Keratinocyte (primary cell): ENCODE data around the gene TSPAN16. TPM values are rescaled to one million over a fixed set of nuclear protein-coding genes. Genes with fewer than 3 reads are reported as not detected.

Source experiments
- DNase-seq: peaks from one replicate; pipeline ENCODE4 v3.0.0-alpha.2; 2011; ENCODE audit warnings: low read depth, missing footprints, low spot score
- FAIRE-seq: peaks from 2 replicates; lab custom pipeline; 2011; peaks lifted over from hg19 to GRCh38; lab: Jason Lieb, UNC
- H2AFZ ChIP-seq: 2 replicates; pipeline ENCODE4 v1.6.0; 2012; ENCODE audit warnings: low read length, control low read depth, inconsistent platforms; ENCODE audit not compliant: control insufficient read depth
- H3K27ac ChIP-seq: 2 replicates; pipeline ENCODE4 v1.5.1; 2011; ENCODE audit warnings: low read length; ENCODE audit not compliant: control insufficient read depth, insufficient read depth
- H3K27me3 ChIP-seq: 3 replicates; pipeline ENCODE4 v1.6.0; 2011; ENCODE audit warnings: low read length; ENCODE audit not compliant: control insufficient read depth, insufficient read depth; ENCODE audit errors: extremely low read depth
- H3K36me3 ChIP-seq, 2 experiments: 2 replicates in 1 of 2; 3 replicates in 1 of 2; pipeline ENCODE4 v1.5.1; 2011; ENCODE audit warnings: low read length in 2 of 2, mild to moderate bottlenecking in 1 of 2; ENCODE audit not compliant: control insufficient read depth in 2 of 2, insufficient read depth in 2 of 2; ENCODE audit errors: extremely low read depth in 1 of 2
- H3K4me1 ChIP-seq: 3 replicates; pipeline ENCODE4 v1.5.1; 2011; ENCODE audit warnings: low read length; ENCODE audit not compliant: control insufficient read depth, insufficient read depth; ENCODE audit errors: extremely low read depth
- H3K4me2 ChIP-seq: 3 replicates; pipeline ENCODE4 v1.6.0; 2011; ENCODE audit warnings: low read depth, low read length; ENCODE audit not compliant: control insufficient read depth, insufficient read depth; ENCODE audit errors: extremely low read depth
- H3K4me3 ChIP-seq, 3 experiments: fragments of 200-600 bp in 1 of 3; sonication (generic) in 1 of 3; 2 replicates in 2 of 3; 3 replicates in 1 of 3; pipeline ENCODE4 v1.5.1; 2011 to 2016; ENCODE audit warnings: low read length in 3 of 3, mild to moderate bottlenecking in 3 of 3, control low read depth in 2 of 3, inconsistent platforms in 1 of 3, low read depth in 1 of 3, mixed read lengths in 1 of 3, mixed run types in 1 of 3, moderate library complexity in 1 of 3; ENCODE audit not compliant: control insufficient read depth in 2 of 3, insufficient read depth in 2 of 3; ENCODE audit errors: extremely low read depth in 1 of 3
- H3K79me2 ChIP-seq: 2 replicates; pipeline ENCODE4 v1.6.0; 2012; ENCODE audit warnings: low read length; ENCODE audit not compliant: control insufficient read depth, insufficient read depth
- H3K9ac ChIP-seq: 3 replicates; pipeline ENCODE4 v1.6.0; 2011; ENCODE audit warnings: low read length; ENCODE audit not compliant: control insufficient read depth, insufficient read depth; ENCODE audit errors: extremely low read depth
- H3K9me1 ChIP-seq: 3 replicates; pipeline ENCODE4 v1.6.0; 2011; ENCODE audit warnings: low read length; ENCODE audit not compliant: control insufficient read depth, insufficient read depth; ENCODE audit errors: extremely low read depth
- H3K9me3 ChIP-seq: 2 replicates; pipeline ENCODE4 v1.5.1; 2012; ENCODE audit warnings: low read depth, low read length; ENCODE audit not compliant: control insufficient read depth
- H4K20me1 ChIP-seq: 3 replicates; pipeline ENCODE4 v1.6.0; 2011; ENCODE audit warnings: low read length; ENCODE audit not compliant: control insufficient read depth, insufficient read depth; ENCODE audit errors: extremely low read depth
- EZH2 ChIP-seq: IDR thresholded peaks from one replicate; pipeline ENCODE4 v1.6.1; 2012; ENCODE audit warnings: inconsistent platforms, mild to moderate bottlenecking, low read length, moderate library complexity
- dilution Hi-C: fragments of 300-500 bp; cut with MboI; formaldehyde crosslinking; loops from one replicate; pipeline ENCODE4 v1.7.0; 2020; ENCODE audit warnings: low sequenced_read_pairs; ENCODE audit not compliant: extremely low pct_ligation_motif_present
- polyA plus RNA-seq, 5 experiments: library from polyadenylated mRNA; depleted of rRNA in 3 of 5; stranded (reverse) in 3 of 5; stranded (forward) in 1 of 5; unstranded in 1 of 5; fragments of >200 nt; gene quantifications; 1 replicate in 1 of 5; 2 replicates in 3 of 5; 3 replicates in 1 of 5; pipeline versions ENCODE4 v1.2.1 to v1.2.3, GENCODE V29; 2011 to 2012; ENCODE audit warnings: missing spikeins in 2 of 5, low read depth in 1 of 5, low replicate concordance in 1 of 5
- TF ChIP-seq, protein P1 (sequence below), 3 experiments: IDR thresholded peaks in 1 of 3; conservative IDR thresholded peaks in 1 of 3; optimal IDR thresholded peaks in 1 of 3; 2 replicates in 2 of 3; 3 replicates in 1 of 3; pipeline versions ENCODE3 to v1.5.1; 2011; ENCODE audit warnings: low read length in 3 of 3, mild to moderate bottlenecking in 3 of 3, moderate library complexity in 2 of 3, control low read depth in 1 of 3, inconsistent platforms in 1 of 3; ENCODE audit not compliant: insufficient read depth in 2 of 3; ENCODE audit errors: extremely low read depth in 1 of 3

Gene TSPAN16
- polyA plus RNA-seq, 1 donor (not counting 4 experiments of a cell fraction or from before 2014, with no cell fraction given), result not detected

DNA sequence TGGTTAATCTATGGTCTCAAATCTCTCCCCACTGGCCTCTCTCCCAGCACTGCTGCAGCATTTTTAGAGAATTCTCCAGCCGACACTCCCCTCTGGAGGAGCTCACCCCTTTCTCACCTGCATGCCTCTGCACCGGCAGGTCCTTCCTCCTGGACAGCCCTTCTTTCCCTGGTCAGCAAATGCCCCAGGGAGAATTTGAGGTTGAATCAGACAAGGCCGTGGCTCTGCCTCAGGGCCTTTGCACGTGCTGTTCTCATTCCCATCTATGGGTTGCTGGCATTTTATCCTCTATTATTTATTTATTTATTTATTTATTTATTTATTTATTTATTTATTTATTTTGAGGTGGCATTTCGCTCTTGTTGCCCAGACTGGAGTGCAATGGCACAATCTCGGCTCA lies 32.2 kb upstream of the TSPAN16 start:
- Histone ChIP-seq H3K27ac (no peak overlapping the region), H4K20me1 (no peaks in the 10 kb centered on the region), H3K9ac (no peak overlapping the region), H3K27me3 (no peaks in the 10 kb centered on the region), H3K9me3 (no peaks in the 10 kb centered on the region), H3K4me3 (no peak overlapping the region), H3K36me3 (no peaks in the 10 kb centered on the region), H3K4me2 (no peak overlapping the region), H3K4me1 (peaks cover 22% of the 10 kb centered on the region), H3K79me2 (no peaks in the 10 kb centered on the region), H3K9me1 (no peaks in the 10 kb centered on the region), H2AFZ (no peak overlapping the region)
- no peak for FAIRE-seq
- dilution Hi-C loops, result no loop called here
- TF ChIP-seq, protein P1, sequence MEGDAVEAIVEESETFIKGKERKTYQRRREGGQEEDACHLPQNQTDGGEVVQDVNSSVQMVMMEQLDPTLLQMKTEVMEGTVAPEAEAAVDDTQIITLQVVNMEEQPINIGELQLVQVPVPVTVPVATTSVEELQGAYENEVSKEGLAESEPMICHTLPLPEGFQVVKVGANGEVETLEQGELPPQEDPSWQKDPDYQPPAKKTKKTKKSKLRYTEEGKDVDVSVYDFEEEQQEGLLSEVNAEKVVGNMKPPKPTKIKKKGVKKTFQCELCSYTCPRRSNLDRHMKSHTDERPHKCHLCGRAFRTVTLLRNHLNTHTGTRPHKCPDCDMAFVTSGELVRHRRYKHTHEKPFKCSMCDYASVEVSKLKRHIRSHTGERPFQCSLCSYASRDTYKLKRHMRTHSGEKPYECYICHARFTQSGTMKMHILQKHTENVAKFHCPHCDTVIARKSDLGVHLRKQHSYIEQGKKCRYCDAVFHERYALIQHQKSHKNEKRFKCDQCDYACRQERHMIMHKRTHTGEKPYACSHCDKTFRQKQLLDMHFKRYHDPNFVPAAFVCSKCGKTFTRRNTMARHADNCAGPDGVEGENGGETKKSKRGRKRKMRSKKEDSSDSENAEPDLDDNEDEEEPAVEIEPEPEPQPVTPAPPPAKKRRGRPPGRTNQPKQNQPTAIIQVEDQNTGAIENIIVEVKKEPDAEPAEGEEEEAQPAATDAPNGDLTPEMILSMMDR (optimal IDR thresholded peaks at IDR 0.05 in 1 of 3, IDR thresholded peaks at IDR 0.05 in 1 of 3, conservative IDR thresholded peaks at IDR 0.05 in 1 of 3; ENCODE audit: extremely low read depth in 1 of 3, insufficient read depth in 2 of 3, low read length in 3 of 3), result no peak
- TF ChIP-seq EZH2, result no peak
- DNase-seq, result no peak

DNA sequence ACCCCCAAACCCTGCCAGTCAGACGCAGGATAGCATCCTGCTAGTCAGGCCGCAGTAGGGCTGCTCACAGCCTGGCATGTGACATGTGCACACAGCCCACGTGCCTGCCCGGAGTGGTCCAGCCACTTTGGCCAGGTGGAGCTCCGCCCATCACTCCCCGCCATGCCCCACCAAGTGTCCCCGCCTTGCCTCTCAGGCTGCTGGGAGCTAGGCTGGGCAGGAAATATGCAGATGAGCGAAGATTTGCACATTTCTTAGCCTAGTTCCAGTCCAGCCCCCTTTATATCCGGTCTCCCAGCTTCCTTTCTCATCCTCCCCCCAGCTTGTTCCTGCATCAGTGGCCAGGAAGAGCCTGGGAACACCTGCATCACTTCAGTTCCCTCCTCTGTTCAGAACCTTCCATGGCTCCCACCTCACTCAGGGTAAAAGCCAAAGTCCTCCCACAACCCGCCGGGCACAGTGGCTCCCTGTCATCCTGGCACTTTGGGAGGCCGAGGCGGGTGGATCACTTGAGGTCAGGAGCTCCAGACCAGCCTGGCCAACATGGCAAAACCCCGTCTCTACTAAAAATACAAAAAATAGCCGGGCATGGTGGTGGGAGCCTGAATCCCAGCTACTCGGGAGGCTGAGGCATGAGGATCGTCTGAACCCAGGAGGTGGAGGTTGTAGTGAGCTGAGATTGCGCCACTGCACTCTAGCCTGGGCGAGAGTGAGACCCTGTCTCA lies 31.3 kb upstream of the TSPAN16 start:
- no peak for DNase-seq
- no peak overlapping the region for H3K4me3 ChIP-seq
- no peaks in the 10 kb centered on the region for H3K79me2 ChIP-seq
- H3K9ac ChIP-seq, result no peak overlapping the region
- no peaks in the 10 kb centered on the region for H3K36me3 ChIP-seq
- H3K27ac ChIP-seq, result no peak overlapping the region
- H2AFZ ChIP-seq, result peak overlapping the region; percentile 52
- TF ChIP-seq EZH2, result no peak
- TF ChIP-seq, protein P1 (optimal IDR thresholded peaks at IDR 0.05 in 1 of 3, IDR thresholded peaks at IDR 0.05 in 1 of 3, conservative IDR thresholded peaks at IDR 0.05 in 1 of 3; ENCODE audit: extremely low read depth in 1 of 3, insufficient read depth in 2 of 3, low read length in 3 of 3), result no peak
- H3K4me1 ChIP-seq, result peaks cover 31% of the 10 kb centered on the region
- FAIRE-seq, result peak; percentile 77
- H3K27me3 ChIP-seq, result no peaks in the 10 kb centered on the region
- no peaks in the 10 kb centered on the region for H4K20me1 ChIP-seq
- H3K9me3 ChIP-seq, result no peaks in the 10 kb centered on the region
- no peaks in the 10 kb centered on the region for H3K9me1 ChIP-seq
- dilution Hi-C loops, result no loop called here
- no peak overlapping the region for H3K4me2 ChIP-seq
